ENCODE results near the gene PKMYT1.

Gene PKMYT1

GRCh38 chr16:3000540-3000939, 20.3 kb upstream of the PKMYT1 start:
- TF ChIP-seq, protein P1, sequence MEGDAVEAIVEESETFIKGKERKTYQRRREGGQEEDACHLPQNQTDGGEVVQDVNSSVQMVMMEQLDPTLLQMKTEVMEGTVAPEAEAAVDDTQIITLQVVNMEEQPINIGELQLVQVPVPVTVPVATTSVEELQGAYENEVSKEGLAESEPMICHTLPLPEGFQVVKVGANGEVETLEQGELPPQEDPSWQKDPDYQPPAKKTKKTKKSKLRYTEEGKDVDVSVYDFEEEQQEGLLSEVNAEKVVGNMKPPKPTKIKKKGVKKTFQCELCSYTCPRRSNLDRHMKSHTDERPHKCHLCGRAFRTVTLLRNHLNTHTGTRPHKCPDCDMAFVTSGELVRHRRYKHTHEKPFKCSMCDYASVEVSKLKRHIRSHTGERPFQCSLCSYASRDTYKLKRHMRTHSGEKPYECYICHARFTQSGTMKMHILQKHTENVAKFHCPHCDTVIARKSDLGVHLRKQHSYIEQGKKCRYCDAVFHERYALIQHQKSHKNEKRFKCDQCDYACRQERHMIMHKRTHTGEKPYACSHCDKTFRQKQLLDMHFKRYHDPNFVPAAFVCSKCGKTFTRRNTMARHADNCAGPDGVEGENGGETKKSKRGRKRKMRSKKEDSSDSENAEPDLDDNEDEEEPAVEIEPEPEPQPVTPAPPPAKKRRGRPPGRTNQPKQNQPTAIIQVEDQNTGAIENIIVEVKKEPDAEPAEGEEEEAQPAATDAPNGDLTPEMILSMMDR (IDR thresholded peaks at IDR 0.05; ENCODE audit: low read depth, low read length, missing control alignments): no peak
- no peak for DNase-seq (ENCODE audit: low read depth)
- in situ Hi-C loops (cut with HindIII; ENCODE audit: low sequenced_read_pairs): no loop called here
- no peak overlapping the region for H3K4me3 ChIP-seq (ENCODE audit: low read depth, low read length)

DNA sequence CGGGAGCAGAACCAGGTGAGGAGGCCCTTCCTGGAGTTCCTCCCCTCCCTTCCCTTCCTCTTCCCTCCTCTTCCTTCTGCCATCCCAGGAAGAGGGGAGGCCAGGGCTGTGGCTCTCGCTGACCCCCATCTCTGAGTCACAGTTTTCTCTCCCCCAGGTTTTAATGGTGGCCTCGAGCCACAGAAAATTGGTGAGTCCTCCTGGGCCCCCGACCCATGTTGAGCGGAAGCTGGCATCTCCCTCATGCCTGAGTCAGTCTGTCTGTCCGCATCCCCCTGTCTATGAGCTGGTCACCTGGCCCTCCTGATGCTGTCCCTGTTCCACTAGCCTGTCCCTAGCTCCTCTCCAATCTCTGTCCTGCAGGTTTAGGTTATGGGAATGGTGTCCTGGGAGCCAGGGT, 19.7 kb upstream of the PKMYT1 start:
- DNase-seq (ENCODE audit: low read depth): no peak
- in situ Hi-C loops (cut with HindIII; ENCODE audit: low sequenced_read_pairs): no loop called here
- H3K4me3 ChIP-seq (ENCODE audit: low read depth, low read length): no peak overlapping the region
- TF ChIP-seq, protein P1 (IDR thresholded peaks at IDR 0.05; ENCODE audit: low read depth, low read length, missing control alignments): no peak

DNA sequence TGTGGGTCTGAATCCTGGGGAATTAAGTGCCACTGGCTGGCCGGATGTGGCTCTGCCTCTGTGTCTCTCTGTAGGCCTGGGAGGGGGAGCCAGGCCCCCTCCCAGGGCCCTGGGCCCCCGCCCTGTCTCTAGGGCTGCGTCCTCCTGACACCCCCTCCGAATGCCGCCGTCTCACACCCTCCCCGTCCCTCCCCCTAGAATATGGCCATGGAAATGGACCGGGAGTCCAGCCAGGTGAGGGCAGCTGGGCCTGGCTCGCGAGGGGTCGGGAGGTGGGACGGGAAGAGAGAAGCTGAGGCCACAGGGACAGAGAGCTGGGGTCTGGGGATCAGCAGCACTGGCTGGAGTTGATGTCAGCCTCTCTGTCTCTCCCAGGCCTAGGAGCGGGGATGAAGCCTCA, 16.1 kb upstream of the PKMYT1 start:
- in situ Hi-C loops (cut with HindIII; ENCODE audit: low sequenced_read_pairs): no loop called here
- DNase-seq (ENCODE audit: low read depth): no peak
- TF ChIP-seq, protein P1 (IDR thresholded peaks at IDR 0.05; ENCODE audit: low read depth, low read length, missing control alignments): no peak
- H3K4me3 ChIP-seq (ENCODE audit: low read depth, low read length): no peak overlapping the region

DNA sequence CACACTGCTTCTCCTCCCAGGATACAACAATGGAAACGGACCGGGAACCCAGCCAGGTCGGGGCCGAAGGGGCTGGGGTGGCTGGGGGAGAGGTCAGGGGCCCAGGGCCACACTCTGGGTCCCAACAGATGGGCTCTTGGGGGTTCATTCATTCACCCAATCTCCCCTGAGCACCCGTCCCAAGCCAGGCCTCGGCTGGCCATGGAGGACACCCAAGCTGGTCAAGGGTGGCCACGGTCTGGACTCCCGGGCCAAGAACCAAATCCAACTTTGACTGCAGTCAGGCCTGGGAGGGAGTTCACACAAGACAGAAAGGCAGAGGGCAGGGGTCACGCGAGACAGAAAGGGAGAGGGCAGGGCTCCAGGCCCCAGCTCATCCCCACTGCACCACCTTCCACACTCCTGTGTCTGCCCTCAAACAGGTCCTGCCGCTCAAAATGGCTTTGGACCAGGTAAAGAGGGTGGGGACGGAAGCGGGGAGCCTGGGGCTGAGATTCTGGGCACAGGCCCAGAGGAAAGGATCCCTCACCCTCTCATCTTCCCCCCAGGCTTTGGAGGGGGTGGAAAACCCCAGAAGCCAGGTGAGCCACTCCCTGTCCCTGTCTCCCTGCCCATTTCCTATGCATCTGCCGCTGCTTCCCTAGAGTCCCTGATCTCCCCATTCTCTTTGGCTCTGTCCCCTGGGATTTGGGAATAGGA, 12.3 kb upstream of the PKMYT1 start:
- in situ Hi-C loops (cut with HindIII; ENCODE audit: low sequenced_read_pairs): no loop called here
- TF ChIP-seq, protein P1 (IDR thresholded peaks at IDR 0.05; ENCODE audit: low read depth, low read length, missing control alignments): no peak
- no peak for DNase-seq (ENCODE audit: low read depth)
- no peak overlapping the region for H3K4me3 ChIP-seq (ENCODE audit: low read depth, low read length)

GRCh38 chr16:2991566-2992261, 11.5 kb upstream of the PKMYT1 start:
- H3K4me3 ChIP-seq (ENCODE audit: low read depth, low read length): no peak overlapping the region
- TF ChIP-seq, protein P1 (IDR thresholded peaks at IDR 0.05; ENCODE audit: low read depth, low read length, missing control alignments): no peak
- DNase-seq (ENCODE audit: low read depth): no peak
- in situ Hi-C loops (cut with HindIII; ENCODE audit: low sequenced_read_pairs): no loop called here

- DNase-seq (ENCODE audit: low read depth): no peak
- TF ChIP-seq, protein P1 (IDR thresholded peaks at IDR 0.05; ENCODE audit: low read depth, low read length, missing control alignments): no peak
- no peak overlapping the region for H3K4me3 ChIP-seq (ENCODE audit: low read depth, low read length)
- in situ Hi-C loops (cut with HindIII; ENCODE audit: low sequenced_read_pairs): no loop called here
Observed at GRCh38 chr16:2990891-2991290, 10.6 kb upstream of the PKMYT1 start.
